Non-pigmented ciliary epithelial cell (primary cell): Measurements from ENCODE around the gene RPRD2.

Experiments
- DNase-seq: peaks from one replicate; pipeline ENCODE4 v3.0.0-alpha.2; 2010; ENCODE audit warnings: low read depth

Gene RPRD2

GRCh38 chr1:150472601-150473200 is 108.8 kb downstream of the RPRD2 start:
- no peak for DNase-seq

- DNase-seq: no peak
Measured at GRCh38 chr1:150473659-150474058, 109.7 kb downstream of the RPRD2 start.

GRCh38 chr1:150474869-150475268 is 110.9 kb downstream of the RPRD2 start:
- no peak for DNase-seq

GRCh38 chr1:150476754-150477153 is 112.8 kb downstream of the RPRD2 start:
- no peak for DNase-seq

- no peak for DNase-seq
Measured at GRCh38 chr1:150477320-150477719, 113.4 kb downstream of the RPRD2 start.

- DNase-seq: peak; percentile 75
Measured at GRCh38 chr1:150477733-150478132, 113.8 kb downstream of the RPRD2 start.

- no peak for DNase-seq
Measured at GRCh38 chr1:150479370-150479769, 115.4 kb downstream of the RPRD2 start.

- DNase-seq: no peak
Measured at GRCh38 chr1:150479927-150480352, 116.0 kb downstream of the RPRD2 start.

GRCh38 chr1:150484431-150484830 is 120.5 kb downstream of the RPRD2 start:
- no peak for DNase-seq

GRCh38 chr1:150484861-150485260 is 120.9 kb downstream of the RPRD2 start:
- no peak for DNase-seq

- peak; percentile 97 for DNase-seq
Measured at GRCh38 chr1:150486966-150487762, 123.2 kb downstream of the RPRD2 start, which contains the start of gene TARS2. Gene TARS2 (plus strand): TSS chr1:150487419. CDS start chr1:150487451, 32 bp downstream.

- DNase-seq: no peak
Measured at GRCh38 chr1:150487763-150488115, 123.8 kb downstream of the RPRD2 start.

- no peak for DNase-seq
Measured at GRCh38 chr1:150493175-150493574, 129.2 kb downstream of the RPRD2 start.

- no peak for DNase-seq
Measured at GRCh38 chr1:150498342-150498741, 134.4 kb downstream of the RPRD2 start.

- no peak for DNase-seq
Measured at GRCh38 chr1:150505431-150505830, 141.5 kb downstream of the RPRD2 start.

- no peak for DNase-seq
Measured at GRCh38 chr1:150507912-150508864, 144.2 kb downstream of the RPRD2 start, which contains the start of gene ECM1. Gene ECM1 (plus strand): TSS chr1:150508109. CDS start chr1:150508210, 101 bp downstream.

- no peak for DNase-seq
Measured at GRCh38 chr1:150508982-150509381, 145.0 kb downstream of the RPRD2 start.

GRCh38 chr1:150511551-150511950 is 147.6 kb downstream of the RPRD2 start:
- no peak for DNase-seq

- no peak for DNase-seq
Measured at GRCh38 chr1:150511985-150512660, 148.2 kb downstream of the RPRD2 start.

GRCh38 chr1:150512846-150513245 is 148.9 kb downstream of the RPRD2 start:
- DNase-seq: no peak

- DNase-seq: no peak
Measured at GRCh38 chr1:150513351-150513791, 149.4 kb downstream of the RPRD2 start.

- no peak for DNase-seq
Measured at GRCh38 chr1:150514260-150514659, 150.3 kb downstream of the RPRD2 start.
